GM21737 (cell line): Measurements from ENCODE around the gene RALB.

Source experiments
- ATAC-seq: cut with Tn5 transposase; IDR thresholded peaks from one replicate; pipeline ENCODE4 v1.9.1; 2021; ENCODE audit warnings: mild to moderate bottlenecking, moderate library complexity; ENCODE audit not compliant: unreplicated experiment

The RALB gene

DNA sequence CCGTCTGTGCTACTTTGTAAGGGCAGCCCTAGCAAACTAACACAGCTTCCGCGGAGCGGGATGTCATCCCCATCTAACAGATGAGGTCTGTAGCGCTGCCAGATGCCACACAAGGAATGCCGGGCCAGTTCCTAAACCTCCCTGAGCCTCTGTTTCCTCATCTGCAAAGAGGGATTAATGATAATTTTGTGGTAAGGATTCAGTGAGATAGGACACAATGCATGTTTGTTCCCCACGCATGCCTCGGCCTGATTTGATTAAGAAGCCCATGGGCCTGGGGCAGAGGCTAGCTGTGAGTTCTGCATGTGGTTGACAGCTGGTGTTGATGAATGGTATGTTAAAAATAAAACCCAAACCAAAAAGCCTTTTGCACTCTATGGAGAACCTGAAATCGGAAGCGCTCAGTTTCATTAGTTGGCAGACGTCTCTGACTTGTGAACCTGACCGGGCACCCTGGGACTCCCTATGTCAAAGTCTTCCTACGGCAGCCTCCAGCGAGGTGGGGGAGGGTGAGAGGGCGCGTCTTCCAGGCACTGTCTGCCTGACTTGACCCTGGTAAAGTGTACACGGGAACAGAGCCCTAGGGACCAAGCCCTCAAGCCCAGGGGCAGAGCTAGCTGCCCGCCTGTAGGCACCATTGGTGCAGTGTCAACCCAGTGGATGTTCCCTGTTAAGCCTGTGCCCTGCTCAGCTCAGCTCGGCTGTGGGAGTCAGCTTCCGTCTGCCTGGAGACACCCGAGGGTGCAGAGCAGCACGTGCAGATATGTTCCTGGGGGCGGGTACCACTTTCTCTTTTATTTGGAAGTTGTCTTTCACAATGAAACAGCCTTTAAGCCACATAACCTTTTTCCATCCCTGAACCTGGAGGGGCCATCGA lies 78.5 kb downstream of the RALB start:
- no peak for ATAC-seq

DNA sequence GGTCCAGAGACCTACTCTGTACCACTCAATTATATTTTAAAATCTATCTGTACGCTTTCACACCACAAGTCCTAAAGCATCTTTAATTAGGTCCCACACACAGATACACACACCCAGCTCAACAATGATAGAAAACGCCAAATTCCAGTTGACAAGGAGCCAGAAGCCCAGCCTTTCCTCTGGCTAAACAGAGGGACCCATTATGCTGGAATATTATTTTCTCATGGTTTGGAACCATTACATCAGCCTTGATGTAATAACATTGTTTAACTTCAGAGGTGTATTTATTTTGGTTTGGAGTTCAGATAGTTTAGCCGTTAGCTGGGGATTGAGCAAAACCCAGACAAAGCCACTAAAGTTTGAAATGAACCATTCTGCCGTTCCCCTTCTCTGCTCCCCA lies 79.3 kb downstream of the RALB start:
- ATAC-seq, result no peak

DNA sequence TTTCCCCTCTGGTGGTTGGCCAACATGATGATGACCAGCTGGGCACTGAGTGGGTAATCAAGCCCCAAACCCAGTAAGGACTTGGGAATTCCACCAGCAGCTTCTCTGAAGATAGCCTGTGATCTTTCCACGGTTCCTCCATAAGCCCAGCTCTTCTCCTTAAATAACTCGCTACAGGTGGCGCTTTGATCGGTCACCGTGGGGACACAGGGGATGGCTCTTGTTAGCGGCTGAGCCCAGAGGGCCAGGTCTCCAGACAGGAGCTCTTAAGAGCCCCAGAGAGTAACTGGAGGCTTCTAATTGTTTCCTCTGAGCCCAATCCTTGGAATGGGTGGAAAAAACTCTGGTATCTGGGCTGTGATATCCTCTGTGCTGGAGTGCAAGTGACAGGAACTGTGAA lies 79.7 kb downstream of the RALB start:
- ATAC-seq, result no peak

DNA sequence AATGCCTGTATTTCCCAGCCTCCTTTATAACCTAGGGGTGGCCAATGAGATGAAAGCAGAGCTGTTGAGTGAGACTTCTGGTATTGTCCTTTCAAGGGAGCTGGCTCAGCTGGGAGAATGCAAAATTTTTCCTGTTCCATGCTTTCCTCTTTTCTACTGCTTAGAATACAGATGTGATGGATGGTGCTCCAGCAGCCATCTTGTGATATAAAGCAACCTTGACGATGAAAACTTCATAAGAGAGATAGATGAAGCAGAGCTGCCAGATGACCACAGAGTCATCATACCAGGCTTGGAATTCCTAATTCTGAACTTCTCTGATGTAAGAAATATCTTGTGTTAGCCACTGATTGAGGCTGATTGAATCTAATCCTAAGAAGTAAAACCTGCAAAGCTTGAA lies 81.4 kb downstream of the RALB start:
- no peak for ATAC-seq

DNA sequence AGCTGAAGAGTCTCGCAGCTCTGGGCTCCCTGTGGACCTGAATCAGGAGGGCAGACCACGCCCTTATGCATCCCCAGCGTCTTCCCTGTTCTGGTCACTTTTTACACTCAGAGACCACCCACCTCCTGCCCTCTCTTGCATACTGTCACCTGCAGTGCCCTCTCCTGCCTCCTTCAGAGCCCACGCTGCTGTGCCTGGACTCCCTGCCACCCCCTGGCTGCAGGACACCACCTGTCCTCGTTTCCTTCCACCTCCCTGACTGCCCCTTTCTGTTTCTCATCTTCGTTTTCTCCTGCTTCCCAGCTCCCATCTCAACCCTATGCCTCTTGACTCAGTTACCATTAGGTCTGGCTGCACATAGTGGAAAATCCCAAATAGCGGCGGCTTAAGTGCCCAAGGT lies 84.1 kb downstream of the RALB start:
- ATAC-seq, result no peak

DNA sequence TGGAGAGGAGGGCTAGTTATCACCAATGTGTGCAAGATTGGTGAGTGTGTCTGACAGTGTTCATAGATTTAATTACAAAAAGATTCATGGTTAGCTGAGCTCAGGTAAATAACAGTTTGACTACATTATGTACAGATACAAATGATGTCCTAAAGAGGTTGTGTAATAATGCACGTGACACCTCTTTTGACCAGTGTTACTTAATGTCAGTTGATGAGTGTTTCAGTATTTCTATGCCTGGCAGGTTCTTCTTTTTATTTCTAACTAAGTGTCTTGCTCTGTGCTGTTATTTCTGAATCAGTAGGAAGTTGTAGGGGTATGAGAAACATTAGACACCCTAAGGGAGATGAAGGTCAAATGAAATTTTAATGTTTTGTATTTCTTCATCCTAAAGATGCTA lies 85.4 kb downstream of the RALB start:
- ATAC-seq, result no peak

DNA sequence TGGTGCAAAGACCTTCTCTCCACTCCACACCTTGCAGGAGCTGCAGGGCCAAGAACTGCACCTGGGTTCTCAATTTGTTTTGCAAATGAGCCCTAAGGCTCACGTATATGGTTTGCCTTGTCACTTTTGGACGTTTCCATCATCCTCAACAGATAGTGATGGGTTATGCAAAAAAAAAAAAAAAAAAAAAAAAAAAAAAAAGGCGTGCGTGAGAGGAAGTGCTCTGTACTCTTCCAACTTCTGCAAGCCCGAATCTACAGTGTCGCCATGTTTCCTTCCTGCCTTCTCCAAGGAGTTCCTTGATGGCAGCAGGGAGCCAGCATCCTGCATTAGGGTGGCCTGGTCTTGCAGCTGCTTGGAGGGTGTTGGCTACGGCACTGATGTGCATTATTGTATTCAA lies 89.3 kb downstream of the RALB start:
- ATAC-seq, result no peak

DNA sequence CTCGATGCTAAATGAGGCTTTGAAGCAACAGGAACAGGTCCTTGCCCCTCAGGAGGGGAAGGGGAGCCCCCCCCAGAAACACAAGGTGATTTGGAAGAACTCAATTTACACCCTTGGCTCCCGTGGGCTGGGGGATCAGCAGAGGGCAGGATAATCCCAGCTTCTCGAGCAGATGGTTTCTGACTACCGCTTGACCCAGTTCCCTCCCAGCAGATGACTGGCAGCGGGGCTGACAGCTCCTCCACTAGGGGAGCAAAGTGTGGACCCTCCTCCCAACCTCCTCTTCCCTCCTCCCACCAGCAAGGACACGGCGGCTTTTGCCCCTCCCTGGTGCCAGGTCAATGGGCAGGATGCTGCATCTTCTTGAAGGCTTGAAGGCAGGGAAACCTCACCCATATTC lies 89.8 kb downstream of the RALB start:
- no peak for ATAC-seq

DNA sequence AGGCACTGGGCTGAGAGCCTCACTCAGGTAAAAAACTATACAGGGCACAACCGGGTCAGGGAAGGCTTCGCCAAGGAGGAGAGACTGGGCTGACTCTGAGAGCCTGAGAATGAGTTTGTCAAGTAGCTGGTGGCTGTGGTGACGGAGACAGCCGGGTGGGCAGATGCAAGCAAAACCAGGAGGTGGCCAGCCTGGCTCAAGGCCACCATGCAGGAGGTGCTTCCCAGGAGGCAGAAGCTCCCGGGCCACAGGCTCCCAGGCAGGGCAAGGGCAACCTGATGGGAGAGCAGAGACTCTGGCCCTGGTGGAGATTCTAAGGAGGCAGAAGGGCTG lies 90.4 kb downstream of the RALB start:
- no peak for ATAC-seq

DNA sequence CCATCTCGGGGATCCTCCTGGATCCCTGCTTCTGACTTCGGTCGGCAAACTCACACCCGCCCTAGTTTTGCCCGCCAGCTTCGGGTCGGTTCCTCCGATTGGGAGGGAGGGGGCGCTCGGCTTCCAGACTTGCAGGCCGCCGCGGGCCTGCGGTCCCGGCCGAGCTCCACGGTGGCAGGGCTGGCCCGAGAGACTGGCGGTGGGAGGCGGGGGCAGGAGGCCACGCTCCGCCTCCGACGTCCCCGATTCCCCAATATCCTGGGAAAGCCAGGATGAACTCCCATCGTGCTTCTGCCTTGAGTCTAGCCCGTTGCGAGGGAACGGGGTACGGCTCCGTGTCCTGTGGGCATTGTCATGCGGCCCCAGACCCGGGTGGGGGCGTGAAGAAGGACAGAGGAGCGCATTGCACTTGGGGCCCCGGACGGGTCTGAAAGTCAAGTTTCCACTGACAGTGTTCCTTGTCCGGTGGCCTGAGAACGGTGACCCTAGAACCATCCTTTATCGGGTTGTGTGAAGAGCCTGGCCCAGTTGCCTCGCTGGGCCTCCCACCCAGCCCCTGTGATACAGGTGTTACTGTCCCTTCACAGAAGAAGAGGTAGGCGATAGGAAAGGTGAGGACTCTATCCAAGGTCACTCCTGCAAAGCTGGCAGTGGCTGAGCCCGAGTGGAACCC lies 90.9 kb downstream of the RALB start:
- ATAC-seq, result no peak
